Glutamatergic neuron (in vitro differentiated cells): ENCODE data around the gene PTAR1. TPM values are rescaled to one million over a fixed set of nuclear protein-coding genes. Genes with fewer than 3 reads are reported as not detected.
"Not testable (repeated sequence)": the region's sequence is repeated elsewhere in the genome, so short reads cannot be mapped to it uniquely, and the experiment has no call there.

Experiments
- DNase-seq: peaks from one replicate; pipeline ENCODE4 v3.0.0; 2022
- H3K27ac Mint-ChIP-seq: one replicate; pipeline ENCODE4 v1.8.0; 2020; ENCODE audit warnings: mild to moderate bottlenecking, mixed read lengths, inconsistent platforms; ENCODE audit not compliant: unreplicated experiment
- H3K27me3 Mint-ChIP-seq: one replicate; pipeline ENCODE4 v1.8.0; 2020; ENCODE audit warnings: mild to moderate bottlenecking, moderate library complexity, mixed read lengths, inconsistent platforms; ENCODE audit not compliant: unreplicated experiment
- H3K36me3 Mint-ChIP-seq: one replicate; pipeline ENCODE4 v1.8.0; 2020; ENCODE audit warnings: mild to moderate bottlenecking, mixed read lengths, inconsistent platforms; ENCODE audit not compliant: unreplicated experiment
- H3K4me1 Mint-ChIP-seq: one replicate; pipeline ENCODE4 v1.8.0; 2020; ENCODE audit warnings: mild to moderate bottlenecking, low read depth, mixed read lengths, inconsistent platforms; ENCODE audit not compliant: unreplicated experiment
- H3K4me3 Mint-ChIP-seq: one replicate; pipeline ENCODE4 v1.8.0; 2020; ENCODE audit warnings: mild to moderate bottlenecking, mixed read lengths, inconsistent platforms; ENCODE audit not compliant: unreplicated experiment
- H3K9me3 Mint-ChIP-seq: one replicate; pipeline ENCODE4 v1.8.0; 2020; ENCODE audit warnings: mild to moderate bottlenecking, moderate library complexity, mixed read lengths, inconsistent platforms; ENCODE audit not compliant: unreplicated experiment
- CTCF ChIP-seq: fragments of 200-600 bp; sonication (generic); IDR thresholded peaks from one replicate; pipeline ENCODE4 v1.5.0; 2021; ENCODE audit not compliant: partially characterized antibody, unreplicated experiment
- total RNA-seq: library from RNA; stranded (reverse); fragmentation: NEBNext Ultra II Directional; extraction: Animal tissue kit (Norgen Biotek cat#: 25700); gene quantifications from one replicate; pipeline ENCODE4 v1.2.1, GENCODE V29; 2021; ENCODE audit not compliant: unreplicated experiment

Gene PTAR1
- total RNA-seq, 1 donor from 2014 or later, result 49.9 TPM

- TF ChIP-seq CTCF, result no peak
- Mint-ChIP-seq H3K27ac (no peak overlapping the region), H3K36me3 (no peaks in the 10 kb centered on the region), H3K27me3 (peaks cover 2% of the 10 kb centered on the region), H3K4me1 (peaks cover 4% of the 10 kb centered on the region), H3K9me3 (peaks cover 3% of the 10 kb centered on the region), H3K4me3 (no peak overlapping the region)
- no peak for DNase-seq
Observed at GRCh38 chr9:69801989-69802388, 42.2 kb upstream of the PTAR1 start.

DNA sequence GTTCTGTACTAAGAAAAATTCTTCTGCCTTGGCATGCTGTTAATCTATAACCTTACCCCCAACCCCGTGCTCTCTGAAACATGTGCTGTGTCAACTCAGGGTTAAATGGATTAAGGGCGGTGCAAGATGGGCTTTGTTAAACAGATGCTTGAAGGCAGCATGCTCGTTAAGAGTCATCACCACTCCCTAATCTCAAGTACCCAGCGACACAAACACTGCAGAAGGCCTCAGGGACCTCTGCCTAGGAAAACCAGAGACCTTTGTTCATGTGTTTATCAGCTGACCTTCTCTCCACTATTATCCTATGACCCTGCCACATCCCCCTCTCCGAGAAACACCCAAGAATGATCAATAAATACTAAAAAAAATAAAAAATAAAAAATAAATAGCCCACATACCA lies 40.2 kb upstream of the PTAR1 start:
- H3K36me3 Mint-ChIP-seq, H3K4me1 Mint-ChIP-seq, H3K27me3 Mint-ChIP-seq, DNase-seq, H3K9me3 Mint-ChIP-seq, H3K4me3 Mint-ChIP-seq: not testable (repeated sequence)
- H3K27ac Mint-ChIP-seq, result peak overlapping the region; percentile 91

DNA sequence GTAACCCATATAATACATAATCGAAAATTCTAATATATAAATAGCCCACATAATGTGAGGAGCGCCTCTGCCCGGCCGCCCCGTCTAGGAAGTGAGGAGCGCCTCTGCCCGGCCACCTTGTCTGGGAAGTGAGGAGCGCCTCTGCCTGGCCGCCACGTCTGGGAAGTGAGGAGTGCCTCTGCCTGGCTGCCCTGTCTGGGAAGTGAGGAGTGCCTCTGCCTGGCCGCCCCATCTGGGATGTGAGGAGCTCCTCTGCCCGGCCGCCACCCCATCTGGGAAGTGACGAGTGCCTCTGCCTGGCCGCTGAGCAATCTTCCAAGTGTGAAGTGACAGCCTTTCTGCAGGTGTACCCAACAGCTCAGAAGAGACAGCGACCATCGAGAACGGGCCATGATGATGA lies 39.7 kb upstream of the PTAR1 start:
- H3K4me3 Mint-ChIP-seq, H3K9me3 Mint-ChIP-seq, H3K36me3 Mint-ChIP-seq, H3K4me1 Mint-ChIP-seq, H3K27me3 Mint-ChIP-seq, DNase-seq: not testable (repeated sequence)
- peak overlapping the region; percentile 91 for H3K27ac Mint-ChIP-seq

DNA sequence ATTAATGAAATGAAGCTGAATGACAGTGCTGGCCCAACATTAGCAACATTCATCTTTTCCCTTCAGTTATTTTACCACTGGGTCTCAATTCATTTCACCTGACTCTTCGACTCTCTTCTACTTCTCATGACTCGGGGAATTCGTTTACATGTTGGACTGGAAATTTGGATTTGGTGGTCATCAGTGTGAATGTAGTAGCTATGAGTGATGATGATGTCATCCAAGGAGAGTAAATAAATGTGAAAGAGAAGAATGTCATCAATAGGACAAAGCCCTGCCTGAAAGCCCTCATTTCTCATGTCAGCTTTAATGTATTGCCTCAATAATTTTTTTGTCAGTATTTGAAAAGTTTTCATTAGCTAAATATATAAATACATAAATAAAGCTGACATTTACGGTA lies 38.9 kb upstream of the PTAR1 start:
- DNase-seq, result no peak
- H3K36me3 Mint-ChIP-seq, result no peaks in the 10 kb centered on the region
- H3K4me1 Mint-ChIP-seq, result peaks cover 9% of the 10 kb centered on the region
- peaks cover 2% of the 10 kb centered on the region for H3K27me3 Mint-ChIP-seq
- no peak overlapping the region for H3K27ac Mint-ChIP-seq
- H3K9me3 Mint-ChIP-seq, result peaks cover 2% of the 10 kb centered on the region
- no peak for TF ChIP-seq CTCF
- no peak overlapping the region for H3K4me3 Mint-ChIP-seq

- Mint-ChIP-seq H3K4me1 (peaks cover 9% of the 10 kb centered on the region), H3K4me3 (no peak overlapping the region), H3K36me3 (no peaks in the 10 kb centered on the region), H3K27ac (peak overlapping the region; percentile 62), H3K9me3 (peaks cover 2% of the 10 kb centered on the region), H3K27me3 (peaks cover 2% of the 10 kb centered on the region)
- DNase-seq, result no peak
- TF ChIP-seq CTCF, result no peak
Observed at GRCh38 chr9:69797675-69798074, 37.9 kb upstream of the PTAR1 start.

DNA sequence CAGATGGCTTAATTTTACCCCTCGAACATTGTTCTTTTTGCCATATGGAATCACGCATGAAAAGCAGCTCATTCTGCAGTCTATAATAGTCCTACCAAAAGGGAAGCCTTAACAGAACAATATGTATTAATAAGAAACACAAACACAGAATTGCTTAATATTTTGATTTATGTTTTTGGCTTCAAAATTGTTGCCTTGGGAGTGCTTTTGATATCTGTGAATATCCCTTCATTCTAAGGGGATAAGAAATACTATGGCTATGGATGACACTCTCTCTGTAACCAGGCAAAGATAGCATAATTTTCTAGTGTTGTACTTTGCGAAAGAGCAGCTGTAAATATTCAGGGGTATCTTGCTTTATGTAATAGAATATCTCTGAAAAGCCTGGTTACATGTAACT lies 34.5 kb upstream of the PTAR1 start:
- peaks cover 4% of the 10 kb centered on the region for H3K9me3 Mint-ChIP-seq
- H3K36me3 Mint-ChIP-seq, result no peaks in the 10 kb centered on the region
- H3K4me3 Mint-ChIP-seq, result no peak overlapping the region
- TF ChIP-seq CTCF, result no peak
- H3K27ac Mint-ChIP-seq, result no peak overlapping the region
- DNase-seq, result no peak
- H3K27me3 Mint-ChIP-seq, result peaks cover 2% of the 10 kb centered on the region
- peaks cover 13% of the 10 kb centered on the region for H3K4me1 Mint-ChIP-seq
